NK-92 (cell line): ENCODE data around the gene PCBP3.

Source experiments
- DNase-seq: peaks from one replicate; lab custom pipeline; 2025; ENCODE audit not compliant: unreplicated experiment; lab: John Stamatoyannopoulos, UW

The PCBP3 gene

DNA sequence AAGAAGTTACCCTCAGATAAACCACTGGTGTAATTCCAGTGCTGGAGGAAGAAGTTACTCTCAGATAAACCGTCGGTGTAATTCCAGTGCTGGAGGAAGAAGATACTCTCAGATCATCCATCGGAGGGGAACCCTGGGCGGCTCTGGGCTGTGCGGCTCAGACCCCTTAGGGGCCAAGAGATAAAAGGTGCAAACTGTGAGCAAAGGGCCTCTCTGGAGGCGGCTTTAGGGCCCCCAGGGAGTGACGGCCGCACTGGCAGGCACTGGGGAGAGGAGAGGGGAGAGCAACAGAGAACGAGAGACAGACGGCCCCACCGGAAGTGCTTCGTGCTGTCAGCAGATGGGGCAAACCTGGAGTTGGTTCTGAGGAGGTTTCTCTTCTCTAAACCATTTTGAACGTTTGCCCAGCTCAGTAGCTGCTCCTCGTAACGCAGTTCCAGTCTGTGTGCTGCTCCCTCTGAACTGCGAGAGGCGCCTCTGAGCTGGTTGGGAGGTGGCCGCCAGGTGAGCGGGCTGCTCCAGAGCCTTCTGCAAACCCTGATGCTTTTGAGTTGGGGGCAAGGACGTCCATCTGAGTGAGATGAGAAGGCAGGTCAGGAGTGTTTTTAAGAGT is 275.4 kb downstream of the PCBP3 start:
- no peak for DNase-seq

DNA sequence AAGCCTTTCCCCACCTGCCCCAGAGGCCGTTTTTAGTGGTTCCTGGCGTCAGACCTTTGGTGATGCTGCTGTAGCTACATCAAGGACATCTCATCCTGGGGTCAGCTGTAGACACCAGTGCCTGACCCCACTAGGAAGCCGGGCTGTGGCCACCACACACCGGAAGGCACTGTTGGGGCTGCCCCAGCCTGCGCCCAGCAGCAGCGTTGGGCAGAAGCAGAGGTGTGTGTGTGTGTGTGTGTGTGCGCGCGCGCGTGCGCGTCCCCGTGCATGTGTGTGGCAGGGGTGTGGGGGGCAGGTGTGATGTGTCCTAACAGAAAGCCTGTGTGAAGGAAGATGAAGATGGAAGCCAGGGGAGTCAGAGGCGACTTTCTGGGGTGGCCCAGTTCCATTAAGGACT is 276.1 kb downstream of the PCBP3 start:
- DNase-seq, result no peak

DNA sequence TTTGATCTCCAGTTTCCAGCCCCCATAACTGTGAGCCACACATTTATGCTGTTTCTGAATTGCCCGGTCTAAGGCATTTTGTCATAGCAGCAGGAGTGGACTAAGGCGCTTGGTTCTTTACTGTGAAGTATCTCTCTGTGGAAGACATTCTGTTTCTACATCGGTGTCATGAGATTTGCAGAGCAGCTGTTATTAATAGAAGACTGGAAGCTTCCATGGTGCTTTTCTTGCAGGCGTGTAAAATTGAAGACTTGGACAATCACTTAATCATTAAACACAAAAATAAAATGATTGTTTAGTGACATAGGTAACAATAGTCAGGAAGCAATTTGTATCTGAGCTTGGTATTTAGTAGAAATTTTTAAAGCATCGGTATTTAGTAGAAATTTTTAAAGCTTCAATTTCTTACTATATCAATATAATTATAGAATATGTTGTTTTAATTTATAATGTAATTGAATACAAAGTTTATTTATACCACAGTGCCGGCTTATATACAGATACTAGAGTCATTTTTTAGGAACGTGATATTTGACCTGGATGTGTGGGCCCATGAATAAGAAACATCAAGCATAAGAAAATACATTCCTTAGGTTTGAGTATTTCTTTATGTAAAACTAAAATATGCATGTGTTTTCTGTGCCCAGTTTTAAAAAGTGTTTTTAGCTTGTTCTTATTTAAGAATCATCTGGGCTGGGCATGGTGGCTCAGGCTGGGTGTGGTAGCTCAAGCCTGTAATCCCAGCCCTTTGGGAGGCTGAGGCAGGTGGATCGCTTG is 277.5 kb downstream of the PCBP3 start:
- DNase-seq, result no peak

DNA sequence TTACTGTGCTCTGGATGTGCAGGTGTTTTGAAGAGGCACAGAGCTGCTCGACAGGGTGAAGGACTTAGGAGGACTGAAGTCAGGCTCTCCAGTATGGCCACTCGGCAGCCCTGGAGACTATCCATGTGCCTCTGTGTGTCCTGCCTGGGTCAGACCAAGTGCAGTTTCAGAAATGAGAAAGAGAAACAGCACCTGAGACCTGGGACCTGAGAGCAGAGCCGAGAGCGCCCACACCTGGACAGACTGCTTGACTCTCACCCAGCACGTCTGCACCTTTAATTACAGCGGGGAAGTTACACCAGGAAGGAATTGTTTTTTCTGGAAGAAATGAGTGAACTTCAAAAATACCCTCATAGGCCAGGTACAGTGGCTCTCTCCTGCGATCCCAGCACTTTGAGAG is 278.4 kb downstream of the PCBP3 start:
- DNase-seq, result no peak

DNA sequence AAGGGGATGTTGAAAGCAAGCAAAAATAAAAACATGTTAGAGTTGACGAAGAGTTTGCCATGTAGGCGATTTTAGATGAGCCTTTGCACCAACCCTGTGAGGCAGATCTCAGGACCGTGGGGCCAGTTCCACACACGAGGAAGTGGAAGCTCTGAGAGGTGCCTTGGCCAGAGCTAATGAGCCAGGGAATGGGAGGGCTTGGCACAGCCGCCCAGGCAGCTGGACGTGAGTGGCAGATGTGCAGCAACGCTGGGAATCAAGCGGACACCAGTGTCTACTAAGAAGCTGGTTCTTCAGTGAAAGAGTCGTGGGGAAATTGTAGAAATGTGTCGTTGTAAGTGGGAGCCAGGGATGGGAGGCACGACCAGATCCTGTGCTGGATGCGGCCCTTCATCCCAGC is 279.1 kb downstream of the PCBP3 start:
- no peak for DNase-seq

DNA sequence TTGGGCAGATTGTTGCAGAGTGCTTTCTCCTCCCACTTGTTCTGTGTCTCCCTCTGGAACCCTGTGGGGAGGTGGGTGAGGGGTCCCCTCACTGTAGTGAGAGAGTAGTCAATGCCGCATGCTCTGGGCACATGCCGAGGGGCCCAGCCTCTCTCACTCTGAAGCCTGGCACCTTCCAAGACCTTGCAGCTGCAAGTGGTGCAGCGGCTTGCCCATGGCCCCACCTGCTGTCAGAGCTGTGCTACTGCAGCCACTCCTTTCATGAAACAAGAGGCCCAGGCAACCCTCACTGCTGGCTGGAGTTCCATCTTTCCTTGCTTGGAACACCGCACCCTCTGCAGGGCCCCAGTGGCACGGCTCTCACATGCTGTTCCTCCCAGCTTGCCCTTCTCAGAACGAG is 279.6 kb downstream of the PCBP3 start:
- no peak for DNase-seq

DNA sequence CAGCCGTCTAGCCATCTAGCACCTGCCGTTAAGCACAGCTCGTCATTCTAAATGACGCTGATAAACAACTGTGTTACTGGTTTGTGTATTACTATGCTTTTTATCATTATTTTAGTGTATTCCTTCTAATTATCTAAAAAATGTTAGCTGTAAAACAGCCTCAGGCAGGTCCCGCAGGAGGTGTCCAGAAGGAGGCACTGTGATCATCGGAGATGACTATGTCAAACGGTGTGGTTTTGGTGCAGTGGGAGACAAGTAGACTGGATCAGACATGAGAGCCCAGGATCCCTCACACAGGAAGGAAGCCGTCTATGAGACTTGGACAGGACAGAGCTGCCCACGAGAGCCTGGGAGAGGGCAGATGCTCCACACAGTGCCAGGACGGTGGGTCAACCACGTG is 282.8 kb downstream of the PCBP3 start:
- DNase-seq, result no peak

DNA sequence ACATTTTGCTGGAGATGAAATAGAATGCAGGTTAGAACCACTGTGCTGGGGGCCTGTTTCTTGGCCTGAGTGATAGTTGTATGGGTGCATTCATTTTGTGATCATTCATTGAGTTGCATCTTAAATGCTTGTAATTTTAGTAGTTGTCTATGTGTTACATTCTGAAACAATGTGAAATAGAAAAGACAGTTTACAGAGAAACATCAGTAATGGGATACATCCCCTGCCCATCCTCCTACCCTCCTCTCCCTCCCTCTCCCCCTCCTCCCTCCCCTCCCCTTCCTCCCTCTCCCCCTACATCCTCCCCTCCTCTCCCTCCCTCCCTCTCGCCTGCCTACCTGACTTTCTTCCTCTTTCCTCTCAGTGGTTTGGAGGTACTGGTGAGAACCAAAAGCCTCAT is 283.5 kb downstream of the PCBP3 start:
- DNase-seq, result no peak

DNA sequence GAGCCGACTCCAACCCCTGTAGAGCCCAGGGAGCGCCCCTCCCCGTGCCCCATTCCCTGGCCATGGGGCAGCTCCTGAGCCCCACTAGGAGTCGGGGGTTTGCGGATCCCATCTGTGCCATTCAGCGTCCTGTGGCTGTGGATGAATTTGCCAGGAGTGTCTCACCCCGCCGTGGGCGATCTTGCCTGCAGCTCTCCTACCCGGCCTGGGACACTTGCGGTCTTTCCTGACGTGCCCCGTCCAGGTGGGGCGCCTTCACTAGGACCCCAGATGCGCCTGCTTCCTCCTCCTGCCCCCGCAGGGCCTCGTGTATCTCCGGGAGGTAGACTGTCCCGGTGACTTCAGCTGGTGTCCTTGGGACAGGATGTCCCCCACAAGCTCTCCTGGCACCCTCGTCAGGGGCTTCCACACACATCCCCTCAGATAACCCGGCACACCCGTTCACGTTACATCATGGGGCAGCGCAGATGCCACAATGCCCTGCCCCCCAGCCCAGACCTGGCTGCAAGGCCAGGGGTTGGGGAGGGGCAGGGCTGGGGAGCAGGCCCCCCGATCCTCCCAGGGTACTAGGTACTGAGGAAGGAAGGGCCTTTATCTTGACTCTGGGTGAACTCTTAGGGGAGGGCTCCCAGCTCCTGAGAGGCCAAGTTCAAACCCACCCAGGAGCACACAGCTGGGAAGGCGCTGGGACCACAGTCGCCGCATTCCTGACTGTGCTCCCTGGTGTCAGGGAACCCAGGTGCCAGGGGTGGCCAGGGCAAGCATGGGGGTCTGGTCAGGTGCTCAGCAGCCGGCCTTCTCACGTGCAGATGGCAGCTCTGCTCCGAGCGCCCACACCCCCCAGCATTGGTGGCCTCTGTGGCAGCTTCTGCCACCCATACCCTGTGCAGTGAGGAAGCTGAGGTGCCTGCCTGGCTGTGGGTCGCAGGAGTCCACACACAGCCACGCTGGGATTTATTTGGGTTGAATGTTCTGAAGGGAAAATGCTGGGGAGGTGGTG is 284.6 kb downstream of the PCBP3 start:
- DNase-seq, result no peak

DNA sequence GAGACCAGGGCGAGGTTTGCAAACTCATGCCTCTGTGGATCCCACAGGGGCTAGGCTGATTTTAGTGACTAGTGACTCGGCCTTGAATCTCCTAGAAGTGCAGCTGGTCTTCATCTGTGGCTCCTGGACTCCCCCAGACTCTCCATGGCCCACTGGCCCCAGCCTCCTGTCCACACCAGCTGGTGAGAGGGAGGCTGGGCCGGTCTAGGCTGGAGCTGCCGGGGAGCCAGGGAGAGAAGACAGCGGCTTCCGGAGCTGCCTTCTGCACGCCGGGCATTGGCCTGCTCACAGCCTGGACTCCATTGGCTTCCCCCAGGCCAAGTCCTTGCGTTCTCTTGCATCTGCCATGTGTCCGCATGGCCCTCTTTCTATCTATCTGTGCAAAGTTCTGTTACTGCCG is 285.9 kb downstream of the PCBP3 start:
- no peak for DNase-seq

DNA sequence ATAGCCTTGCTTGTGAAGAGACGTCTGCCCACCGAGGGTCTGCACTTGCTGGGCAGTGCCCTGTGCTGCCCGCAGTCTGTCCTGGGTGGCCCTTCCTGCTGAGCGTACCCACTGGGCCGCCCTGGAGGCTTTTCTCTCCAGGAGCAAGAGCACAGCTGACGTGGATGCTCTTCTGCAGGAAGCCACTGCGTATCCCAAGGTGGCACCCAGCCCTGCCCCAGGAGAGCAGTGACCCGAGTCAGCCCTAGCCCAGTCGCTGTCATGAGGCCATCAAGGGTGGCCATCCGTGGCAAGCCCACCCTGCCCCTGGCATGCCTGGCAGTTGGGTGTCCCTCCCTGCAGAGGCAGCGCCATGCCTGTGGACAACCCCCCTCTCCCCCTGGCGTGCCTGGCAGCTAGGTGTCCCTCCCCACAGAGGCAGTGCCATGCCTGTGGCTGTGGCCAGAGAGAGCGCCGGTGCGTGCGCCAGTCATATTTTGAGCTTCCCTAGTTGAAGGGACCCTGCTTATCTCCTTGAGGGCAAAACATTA is 286.8 kb downstream of the PCBP3 start:
- no peak for DNase-seq

DNA sequence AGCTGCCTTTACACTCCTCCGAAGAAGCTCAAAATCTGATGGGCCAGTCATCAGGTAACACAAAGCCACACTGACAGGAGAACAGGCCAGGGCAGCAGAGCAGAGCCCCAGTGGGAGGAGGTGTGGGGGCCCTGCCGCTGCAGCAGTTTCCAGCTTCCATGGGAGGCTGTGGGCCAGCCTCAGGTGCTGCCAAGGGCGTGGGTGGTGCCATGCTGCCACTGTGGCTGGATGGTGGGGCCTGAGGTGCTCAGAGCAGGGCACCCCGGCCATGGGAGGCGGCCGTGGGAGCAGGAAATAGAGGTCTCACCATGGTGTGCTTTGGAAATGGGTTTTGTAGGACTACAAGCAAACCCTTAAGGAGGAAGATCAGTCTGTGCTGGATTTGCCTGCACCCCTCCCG is 287.3 kb downstream of the PCBP3 start:
- DNase-seq, result no peak

DNA sequence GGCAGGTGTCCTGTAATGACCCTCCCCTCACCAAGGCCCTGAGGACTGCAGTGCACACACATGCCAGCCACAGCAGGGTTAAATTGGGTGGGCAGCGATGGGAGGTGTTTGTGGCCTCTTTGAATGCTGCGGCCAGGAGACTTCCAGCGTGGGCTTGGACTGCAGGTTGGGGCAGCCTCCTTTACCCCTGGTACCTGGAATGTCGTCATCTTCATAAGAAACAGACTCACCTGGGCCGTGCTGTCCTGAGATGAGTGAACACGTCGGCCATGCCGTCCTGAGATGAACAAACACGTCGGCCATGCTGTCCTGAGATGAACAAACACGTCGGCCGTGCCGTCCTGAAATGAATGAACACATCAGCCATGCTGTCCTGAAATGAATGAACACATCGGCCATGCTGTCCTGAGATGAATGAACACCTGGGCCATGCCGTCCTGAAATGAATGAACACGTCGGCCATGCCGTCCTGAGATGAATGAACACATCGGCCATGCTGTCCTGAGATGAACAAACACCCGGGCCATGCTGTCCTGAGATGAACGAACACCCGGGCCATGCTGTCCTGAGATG is 288.0 kb downstream of the PCBP3 start:
- no peak for DNase-seq

DNA sequence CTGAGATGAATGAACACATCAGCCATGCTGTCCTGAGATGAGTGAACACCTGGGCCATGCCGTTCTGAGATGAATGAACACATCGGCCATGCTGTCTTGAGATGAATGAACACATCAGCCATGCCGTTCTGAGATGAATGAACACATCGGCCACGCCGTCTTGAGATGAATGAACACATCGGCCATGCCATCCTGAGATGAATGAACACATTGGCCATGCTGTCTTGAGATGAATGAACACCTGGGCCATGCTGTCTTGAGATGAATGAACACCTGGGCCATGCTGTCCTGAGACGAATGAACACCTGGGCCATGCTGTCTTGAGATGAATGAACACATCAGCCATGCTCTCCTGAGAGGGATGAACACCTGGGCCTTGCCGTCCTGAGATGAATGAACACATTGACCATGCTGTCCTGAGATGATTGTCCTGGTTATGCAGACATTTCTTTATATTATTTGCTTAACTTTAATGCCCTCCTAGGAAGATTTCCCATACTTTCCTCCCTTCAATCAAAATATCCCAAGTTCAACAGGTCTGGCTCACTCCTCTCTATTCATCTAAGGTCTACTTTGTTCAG is 289.5 kb downstream of the PCBP3 start:
- no peak for DNase-seq

DNA sequence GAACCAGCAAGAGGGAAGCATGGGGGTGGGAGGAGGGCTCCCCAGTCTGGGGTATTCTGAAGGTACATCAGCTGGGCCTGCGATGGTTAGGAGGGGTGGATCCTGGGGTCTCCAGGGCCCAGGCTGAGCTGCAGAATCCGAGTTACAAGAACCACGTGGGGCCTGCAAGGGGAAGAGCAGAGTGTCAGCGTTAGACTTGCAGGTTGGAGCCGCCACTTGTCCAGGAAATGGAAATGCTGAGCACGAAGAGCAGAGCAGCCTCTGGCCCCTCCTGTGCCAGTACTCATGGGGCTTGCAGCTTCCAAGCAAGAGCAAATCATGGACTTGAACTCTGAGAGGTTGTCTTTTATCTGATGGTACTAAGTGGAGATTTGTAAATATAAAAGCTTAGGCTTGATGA is 290.6 kb downstream of the PCBP3 start:
- DNase-seq, result no peak

DNA sequence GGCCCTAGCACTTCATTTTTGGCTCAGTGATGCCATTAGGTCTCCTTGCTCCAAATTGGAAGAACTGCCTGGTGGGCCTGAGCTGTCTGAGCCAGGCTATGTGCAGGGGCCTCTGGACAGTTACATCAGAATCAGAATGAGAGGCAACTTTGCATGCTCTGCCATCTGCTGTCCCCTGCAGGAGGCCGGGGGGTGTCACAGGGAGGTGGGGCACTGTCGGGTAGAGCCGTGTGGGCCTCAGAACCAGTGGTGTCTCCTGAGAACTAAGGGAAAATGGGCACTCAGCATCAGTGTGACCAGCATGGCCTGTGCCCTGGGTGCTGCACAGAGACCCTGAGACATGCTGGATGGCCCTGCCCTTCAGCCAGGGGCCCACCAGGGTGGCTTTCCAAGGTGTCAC is 291.0 kb downstream of the PCBP3 start:
- DNase-seq, result no peak

DNA sequence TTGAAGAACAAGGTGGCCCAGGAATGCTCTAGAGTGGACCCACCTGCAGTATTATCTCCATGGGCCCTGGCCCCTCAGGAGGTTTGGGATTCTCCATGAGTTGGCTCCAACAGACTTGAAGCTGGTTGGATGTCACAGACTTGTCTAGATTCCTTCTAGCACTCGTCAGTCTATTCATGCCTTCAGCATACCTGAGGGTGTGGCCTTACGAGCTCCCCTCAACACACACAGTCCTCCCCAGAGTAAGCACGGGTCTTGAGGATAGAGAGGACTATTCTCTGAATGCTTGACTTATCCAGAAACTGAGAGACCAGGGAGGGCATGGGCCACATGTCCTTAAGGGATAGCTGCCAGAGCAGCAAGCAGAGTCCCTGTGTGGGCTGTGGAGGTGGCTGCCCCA is 292.1 kb downstream of the PCBP3 start:
- no peak for DNase-seq

DNA sequence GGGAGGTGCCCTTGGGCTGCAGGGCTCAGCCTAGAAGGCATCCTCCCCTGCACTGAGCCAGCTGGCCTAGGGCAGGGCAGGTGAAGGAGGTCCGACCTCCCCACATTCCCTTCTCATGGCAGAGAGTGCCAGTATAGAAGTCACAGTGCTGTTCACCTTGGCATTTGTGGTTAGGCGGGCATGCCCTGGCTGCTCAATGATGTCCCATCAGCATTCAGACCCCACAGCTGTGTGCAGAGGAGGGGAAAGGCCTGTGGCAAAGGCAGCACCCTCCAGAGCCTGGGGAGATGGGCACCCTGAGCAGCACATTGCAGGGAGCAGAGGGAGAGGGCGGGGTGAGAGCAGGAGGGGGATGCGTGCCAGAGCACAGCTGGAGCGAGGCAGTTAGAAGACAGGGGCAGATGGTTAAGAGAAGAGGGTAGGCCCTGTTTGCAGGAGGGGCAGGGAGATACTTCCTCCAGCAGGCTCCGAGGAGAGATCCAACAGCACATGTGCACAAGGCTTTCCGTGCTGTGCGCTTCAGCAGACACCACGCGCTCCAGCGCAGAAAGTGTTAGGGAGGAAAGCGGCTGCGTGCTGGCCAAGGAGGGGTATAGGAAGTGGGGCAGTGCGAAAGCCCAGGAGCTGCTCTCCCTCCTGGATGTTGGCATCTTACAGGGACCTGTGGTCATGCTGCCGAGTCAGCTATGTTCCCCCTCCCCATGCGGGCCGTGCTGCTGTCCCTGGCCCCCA is 294.4 kb downstream of the PCBP3 start:
- no peak for DNase-seq

DNA sequence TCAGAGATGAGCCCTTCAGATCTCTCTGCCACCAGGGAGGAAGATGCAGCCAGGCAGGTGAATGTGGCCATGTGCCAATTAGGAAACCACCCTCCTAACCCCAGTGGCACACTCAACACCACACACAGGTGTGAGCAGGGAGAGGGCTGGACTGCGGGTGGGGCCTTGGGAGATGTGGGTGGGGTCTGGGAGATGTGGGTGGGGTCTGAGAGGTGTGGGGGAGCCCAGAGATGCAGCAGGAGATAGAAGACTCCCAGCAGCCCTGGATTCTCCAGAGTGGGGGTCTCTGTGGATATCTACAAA is 294.9 kb downstream of the PCBP3 start:
- no peak for DNase-seq

DNA sequence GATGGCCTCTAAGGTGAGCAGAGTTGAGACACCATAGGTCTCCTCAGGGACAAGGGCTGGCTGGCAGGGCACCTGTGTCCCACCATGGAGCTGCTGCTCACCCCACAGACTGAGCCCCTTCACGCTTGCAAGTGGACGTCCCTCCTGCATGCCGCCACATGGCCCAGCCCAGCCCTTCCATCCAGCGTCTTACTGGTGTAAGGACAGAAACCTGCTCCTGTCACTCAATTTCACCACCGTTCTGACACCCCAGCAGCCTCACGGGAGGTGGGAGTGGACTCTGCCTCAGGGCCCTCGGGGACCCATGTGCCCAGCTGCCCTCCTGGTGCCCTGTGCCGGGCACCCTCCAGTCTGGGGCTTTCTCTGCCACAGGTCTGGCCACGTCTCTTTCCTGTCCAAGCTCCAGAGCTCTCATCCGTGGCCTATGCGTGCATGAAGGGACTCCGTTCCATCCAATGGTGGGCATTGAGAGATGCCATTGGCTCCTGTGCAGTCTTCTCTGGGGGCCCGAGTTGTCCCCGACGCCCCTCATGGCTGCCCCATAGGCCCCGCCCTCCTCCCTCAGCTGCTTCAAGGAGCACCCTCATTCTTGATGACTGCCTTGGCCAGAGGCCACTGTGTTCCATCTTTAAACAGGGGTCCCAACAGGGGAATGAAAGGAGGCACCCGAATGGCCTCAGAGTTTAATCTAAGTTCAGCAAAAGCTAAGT is 295.4 kb downstream of the PCBP3 start:
- no peak for DNase-seq
